OCI-LY1 (cell line): ENCODE measurements around the gene GSK3B.
"Not testable (repeated sequence)": the region's sequence is repeated elsewhere in the genome, so short reads cannot be mapped to it uniquely, and the experiment has no call there.

Source experiments
- H2AFZ ChIP-seq: fragments of 200-600 bp; sonication (generic), shearing (Covaris generic); 2 replicates; pipeline ENCODE4 v1.6.0; 2014; ENCODE audit warnings: antibody characterized with exemption, mild to moderate bottlenecking, low read length
- H3F3A ChIP-seq: fragments of 200-600 bp; sonication (generic), shearing (Covaris generic); 2 replicates; pipeline ENCODE4 v1.6.0; 2014; ENCODE audit warnings: mild to moderate bottlenecking, antibody characterized with exemption, low read length, moderate library complexity; ENCODE audit not compliant: insufficient read depth
- H3K27ac ChIP-seq: fragments of 200-600 bp; sonication (generic); 2 replicates; pipeline ENCODE4 v1.5.1; 2014; ENCODE audit warnings: low read length, mixed run types, mild to moderate bottlenecking, low read depth; ENCODE audit not compliant: poor library complexity, severe bottlenecking
- H3K27me3 ChIP-seq: fragments of 200-600 bp; sonication (generic); 2 replicates; pipeline ENCODE4 v1.6.0; 2014; ENCODE audit warnings: antibody characterized with exemption, mild to moderate bottlenecking, low read length, moderate library complexity; ENCODE audit not compliant: insufficient read depth
- H3K36me3 ChIP-seq: fragments of 200-600 bp; sonication (generic); 2 replicates; pipeline ENCODE4 v1.6.1; 2014; ENCODE audit warnings: mild to moderate bottlenecking, antibody characterized with exemption, low read length, moderate library complexity, mixed read lengths; ENCODE audit not compliant: insufficient read depth
- H3K4me1 ChIP-seq: fragments of 200-600 bp; sonication (generic); 2 replicates; pipeline ENCODE4 v1.5.1; 2014; ENCODE audit warnings: mild to moderate bottlenecking, low read length, moderate library complexity; ENCODE audit not compliant: insufficient read depth, severe bottlenecking
- H3K4me2 ChIP-seq: fragments of 200-600 bp; sonication (generic), shearing (Covaris generic); 2 replicates; pipeline ENCODE4 v1.6.1; 2014; ENCODE audit warnings: low read length
- H3K4me3 ChIP-seq: fragments of 200-600 bp; sonication (generic); 2 replicates; pipeline ENCODE4 v1.5.1; 2014; ENCODE audit warnings: low read length, low read depth, mild to moderate bottlenecking, mixed read lengths; ENCODE audit not compliant: poor library complexity, severe bottlenecking
- H3K79me2 ChIP-seq: fragments of 200-600 bp; shearing (Covaris generic); 2 replicates; pipeline ENCODE4 v1.6.1; 2016; ENCODE audit warnings: mixed run types, low read length, mixed read lengths; ENCODE audit not compliant: insufficient read depth
- H3K9ac ChIP-seq: fragments of 200-600 bp; sonication (generic), shearing (Covaris generic); 2 replicates; pipeline ENCODE4 v1.6.1; 2014; ENCODE audit warnings: mild to moderate bottlenecking, low read length, mixed read lengths
- H3K9me2 ChIP-seq: fragments of 200-600 bp; sonication (generic), shearing (Covaris generic); 2 replicates; pipeline ENCODE4 v1.6.1; 2014; ENCODE audit warnings: low read depth, mild to moderate bottlenecking, low read length, mixed read lengths
- H3K9me3 ChIP-seq: fragments of 200-600 bp; shearing (Covaris generic); 2 replicates; pipeline ENCODE4 v1.6.1; 2014; ENCODE audit warnings: low read length, mixed read lengths
- H4K20me1 ChIP-seq: fragments of 200-600 bp; sonication (generic), shearing (Covaris generic); 2 replicates; pipeline ENCODE4 v1.6.0; 2016; ENCODE audit warnings: mild to moderate bottlenecking, low read length; ENCODE audit not compliant: insufficient read depth
- CTCF ChIP-seq: fragments of 200-600 bp; sonication (generic), shearing (Covaris generic); IDR thresholded peaks from 2 replicates; pipeline ENCODE4 v1.5.1; 2017; ENCODE audit warnings: mild to moderate bottlenecking, antibody characterized with exemption, low read length, moderate library complexity, mixed read lengths
- EZH2 ChIP-seq: fragments of 200-600 bp; sonication (generic), shearing (Covaris generic); IDR thresholded peaks from 2 replicates; pipeline ENCODE4 v1.8.0; 2017; ENCODE audit warnings: borderline replicate concordance, mixed run types, mild to moderate bottlenecking, antibody characterized with exemption, low read length, moderate library complexity, mixed read lengths

The GSK3B gene

GRCh38 chr3:119893769-119894168 is 200.5 kb downstream of the GSK3B start:
- Histone ChIP-seq H3K9ac (no peak overlapping the region), H3K4me1 (no peaks in the 10 kb centered on the region), H3K79me2 (no peaks in the 10 kb centered on the region), H3K4me2 (no peak overlapping the region), H3K27me3 (no peaks in the 10 kb centered on the region), H3K27ac (no peak overlapping the region), H3K9me2 (no peaks in the 10 kb centered on the region), H3K9me3 (0 out of 2 replicates have a peak, but pooled peaks cover 6% of the 10 kb centered on the region), H3K4me3 (no peak overlapping the region), H3F3A (0 out of 2 replicates have a peak, but pooled peaks cover 5% of the 10 kb centered on the region), H3K36me3 (peaks cover 9% of the 10 kb centered on the region; the same call in 1 of the 2 replicates), H2AFZ (no peak overlapping the region), H4K20me1 (no peaks in the 10 kb centered on the region)
- TF ChIP-seq EZH2 (no peak), CTCF (no peak)

- Histone ChIP-seq H3K27ac (no peak overlapping the region), H3K9ac (no peak overlapping the region), H3K36me3 (peaks cover 9% of the 10 kb centered on the region; the same call in 1 of the 2 replicates), H3K4me1 (no peaks in the 10 kb centered on the region), H3K9me2 (no peaks in the 10 kb centered on the region), H3K9me3 (0 out of 2 replicates have a peak, but pooled peaks cover 6% of the 10 kb centered on the region), H3K4me3 (no peak overlapping the region), H3K4me2 (no peak overlapping the region), H4K20me1 (no peaks in the 10 kb centered on the region), H2AFZ (no peak overlapping the region), H3F3A (0 out of 2 replicates have a peak, but pooled peaks cover 5% of the 10 kb centered on the region), H3K79me2 (no peaks in the 10 kb centered on the region), H3K27me3 (no peaks in the 10 kb centered on the region)
- TF ChIP-seq EZH2 = no peak
- peak; percentile 87 for TF ChIP-seq CTCF
Observed at GRCh38 chr3:119891944-119892721, 202.1 kb downstream of the GSK3B start.

GRCh38 chr3:119888681-119889080 is 205.6 kb downstream of the GSK3B start:
- H3K9me3 ChIP-seq, H3K9me2 ChIP-seq, H3K4me3 ChIP-seq, H3K27me3 ChIP-seq, H4K20me1 ChIP-seq, H3K4me2 ChIP-seq, H3F3A ChIP-seq, H3K4me1 ChIP-seq, H3K36me3 ChIP-seq, H3K9ac ChIP-seq, H3K79me2 ChIP-seq, H3K27ac ChIP-seq, H2AFZ ChIP-seq: not testable (repeated sequence)
